HCT116 (cell line): ENCODE results near the gene DCD. TPM values are rescaled to one million over a fixed set of nuclear protein-coding genes. Genes with fewer than 3 reads are reported as not detected.

Experiments used
- ATAC-seq: fragments of 200-7000 bp; cut with Tn5 transposase; 2 replicates; pipeline ENCODE4 v1.9.1; 2020; ENCODE audit warnings: mild to moderate bottlenecking, moderate library complexity
- BruUV-seq: library from RNA; stranded (reverse); fragments of 400-500 nt; replicated peaks from 2 replicates; lab custom pipeline; 2021; lab: Mats Ljungman, UMichigan
- CTCF ChIA-PET: fragments of 300-600 bp; sonication (Branson Sonifier 250); formaldehyde crosslinking; loops from one replicate; lab custom pipeline; 2021; ENCODE audit warnings: antibody characterized with exemption; lab: Charles Lee
- POLR2A ChIA-PET: fragments of 300-600, 350-600 bp; sonication (Branson Sonifier 250); formaldehyde crosslinking; loops from one replicate; lab custom pipeline; 2021; ENCODE audit warnings: antibody characterized with exemption; lab: Charles Lee
- RAD21 ChIA-PET, 2 experiments: fragments of 300-600 bp; sonication (Branson Sonifier 250); formaldehyde crosslinking; loops; one replicate each; lab custom pipeline; 2023; ENCODE audit warnings: low total read pairs in 2 of 2; ENCODE audit not compliant: uncharacterized antibody in 2 of 2, unreplicated experiment in 2 of 2, low non-redundant PET in 1 of 2; lab: Charles Lee
- DNase-seq: peaks from one replicate; pipeline ENCODE4 v3.0.0-alpha.2; 2010; ENCODE audit warnings: low read depth, low spot score
- H2AFZ ChIP-seq: fragments of 200-600 bp; shearing (Covaris generic), sonication (generic); 2 replicates; pipeline ENCODE4 v1.6.1; 2017; ENCODE audit warnings: low read depth, mixed run types, mixed read lengths, antibody characterized with exemption, low read length; ENCODE audit not compliant: poor library complexity, severe bottlenecking
- H3K27ac ChIP-seq: 2 replicates; pipeline ENCODE4 v1.5.1; 2012; ENCODE audit warnings: low read depth, low read length
- H3K27me3 ChIP-seq: fragments of 200-600 bp; sonication (generic); 2 replicates; pipeline ENCODE4 v1.6.1; 2016; ENCODE audit warnings: mixed run types, low read length, mixed read lengths; ENCODE audit not compliant: insufficient read depth
- H3K36me3 ChIP-seq, 2 experiments: fragments of 200-500 bp in 1 of 2; fragments of 200-600 bp in 1 of 2; sonication (Bioruptor generic) in 1 of 2; sonication (generic) in 1 of 2; 2 replicates each; pipeline versions ENCODE4 v1.5.1 to v1.6.1; 2014 to 2016; ENCODE audit warnings: low read length in 2 of 2, inconsistent platforms in 1 of 2, mixed read lengths in 1 of 2, mixed run types in 1 of 2; ENCODE audit not compliant: insufficient read depth in 2 of 2, control insufficient read depth in 1 of 2
- H3K4me1 ChIP-seq, 2 experiments: fragments of 200-600 bp in 1 of 2; sonication (generic) in 1 of 2; 2 replicates each; pipeline versions ENCODE4 v1.5.1 to v1.6.1; 2012 to 2017; ENCODE audit warnings: low read length in 2 of 2, inconsistent platforms in 1 of 2, mild to moderate bottlenecking in 1 of 2, mixed read lengths in 1 of 2, mixed run types in 1 of 2, moderate library complexity in 1 of 2; ENCODE audit not compliant: insufficient read depth in 2 of 2, control insufficient read depth in 1 of 2
- H3K4me2 ChIP-seq: fragments of 200-600 bp; sonication (generic); 2 replicates; pipeline ENCODE4 v1.6.1; 2017; ENCODE audit warnings: mixed run types, low read length, mixed read lengths
- H3K4me3 ChIP-seq, 2 experiments: fragments of 200-600 bp in 1 of 2; sonication (generic) in 1 of 2; replicated peaks in 1 of 2; 2 replicates each; pipeline ENCODE4 v1.5.1; 2011 to 2016; ENCODE audit warnings: low read length in 2 of 2, control low read depth in 1 of 2, low read depth in 1 of 2, mild to moderate bottlenecking in 1 of 2, mixed read lengths in 1 of 2, mixed run types in 1 of 2
- H3K79me2 ChIP-seq: fragments of 200-600 bp; sonication (generic); 2 replicates; pipeline ENCODE4 v1.6.1; 2017; ENCODE audit warnings: mild to moderate bottlenecking, mixed run types, low read length, moderate library complexity, mixed read lengths; ENCODE audit not compliant: insufficient read depth
- H3K9ac ChIP-seq: fragments of 200-600 bp; sonication (generic); 2 replicates; pipeline ENCODE4 v1.6.1; 2016; ENCODE audit warnings: low read length, mixed read lengths
- H3K9me2 ChIP-seq: fragments of 200-600 bp; sonication (generic), shearing (Covaris generic); 2 replicates; pipeline ENCODE4 v1.6.1; 2017; ENCODE audit warnings: mixed run types, mild to moderate bottlenecking, moderate library complexity; ENCODE audit not compliant: insufficient read depth
- H3K9me3 ChIP-seq, 2 experiments: fragments of 200-500 bp in 1 of 2; fragments of 200-600 bp in 1 of 2; sonication (Bioruptor generic) in 1 of 2; sonication (generic) in 1 of 2; 2 replicates each; pipeline ENCODE4 v1.6.1; 2014 to 2017; ENCODE audit warnings: low read length in 2 of 2, mixed read lengths in 2 of 2, inconsistent platforms in 1 of 2, low read depth in 1 of 2, mild to moderate bottlenecking in 1 of 2, mixed run types in 1 of 2, moderate library complexity in 1 of 2; ENCODE audit not compliant: control insufficient read depth in 1 of 2, insufficient read depth in 1 of 2
- H4K20me1 ChIP-seq: fragments of 200-600 bp; sonication (generic), shearing (Covaris generic); 2 replicates; pipeline ENCODE4 v1.6.1; 2017; ENCODE audit warnings: mixed run types, mild to moderate bottlenecking, moderate library complexity; ENCODE audit not compliant: insufficient read depth
- CBX3 ChIP-seq: IDR thresholded peaks from 2 replicates; pipeline ENCODE4 v1.6.1; 2012; ENCODE audit warnings: low read depth
- CEBPB ChIP-seq: IDR thresholded peaks from 2 replicates; pipeline ENCODE4 v1.6.1; 2012; ENCODE audit warnings: low read depth
- EGR1 ChIP-seq: IDR thresholded peaks from 2 replicates; pipeline ENCODE4 v1.6.1; 2012; ENCODE audit warnings: low read depth
- EZH2 ChIP-seq: fragments of 200-600 bp; sonication (generic); IDR thresholded peaks from 2 replicates; pipeline ENCODE4 v1.6.1; 2017; ENCODE audit warnings: antibody characterized with exemption, mixed run types
- EZH2phosphoT487 ChIP-seq: fragments of 200-600 bp; IDR thresholded peaks from 2 replicates; pipeline ENCODE4 v1.6.1; 2018; ENCODE audit warnings: antibody characterized with exemption, borderline replicate concordance
- FOSL1 ChIP-seq: IDR thresholded peaks from 2 replicates; pipeline ENCODE4 v1.6.1; 2012; ENCODE audit warnings: low read depth
- JUND ChIP-seq: IDR thresholded peaks from 2 replicates; pipeline ENCODE4 v1.6.1; 2012
- POLR2AphosphoS5 ChIP-seq: IDR thresholded peaks from 2 replicates; pipeline ENCODE4 v1.6.1; 2011; ENCODE audit warnings: mild to moderate bottlenecking, low read depth, low read length, moderate library complexity
- RAD21 ChIP-seq: IDR thresholded peaks from 2 replicates; pipeline ENCODE4 v1.6.1; 2012; ENCODE audit warnings: low read depth, mild to moderate bottlenecking
- SP1 ChIP-seq: IDR thresholded peaks from 2 replicates; pipeline ENCODE4 v1.6.1; 2012; ENCODE audit warnings: low read depth
- SRF ChIP-seq: IDR thresholded peaks from 2 replicates; pipeline ENCODE4 v1.6.1; 2012; ENCODE audit warnings: low read depth
- ZFX ChIP-seq: fragments of 450-650 bp; IDR thresholded peaks from 2 replicates; pipeline ENCODE4 v1.6.1; 2017
- ZNF274 ChIP-seq: fragments of 200-500 bp; sonication (Bioruptor generic); IDR thresholded peaks from 2 replicates; pipeline ENCODE4 v1.6.1; 2014; ENCODE audit warnings: mild to moderate bottlenecking, low read depth, low read length, inconsistent platforms
- intact Hi-C: fragments of 100-400 bp; cut with micrococcal nuclease; formaldehyde crosslinking; loops from 2 replicates; pipeline ENCODE4 v1.10.0; 2022
- total RNA-seq: library from RNA; stranded (reverse); gene quantifications from one replicate; pipeline ENCODE4 v1.2.1, GENCODE V29; 2021; ENCODE audit not compliant: unreplicated experiment
- TF ChIP-seq, protein P1 (sequence below): IDR thresholded peaks from 2 replicates; pipeline ENCODE4 v1.6.1; 2012
- TF ChIP-seq, protein P2 (sequence below): IDR thresholded peaks from 2 replicates; pipeline ENCODE4 v1.6.1; 2011; ENCODE audit warnings: mild to moderate bottlenecking, low read length, moderate library complexity; ENCODE audit not compliant: insufficient replicate concordance; ENCODE audit errors: extremely low read depth
- TF ChIP-seq, protein P3 (sequence below): IDR thresholded peaks from 2 replicates; pipeline ENCODE4 v1.6.1; 2012

DCD gene
- total RNA-seq, 1 experiment from 2014 or later = not detected

DNA sequence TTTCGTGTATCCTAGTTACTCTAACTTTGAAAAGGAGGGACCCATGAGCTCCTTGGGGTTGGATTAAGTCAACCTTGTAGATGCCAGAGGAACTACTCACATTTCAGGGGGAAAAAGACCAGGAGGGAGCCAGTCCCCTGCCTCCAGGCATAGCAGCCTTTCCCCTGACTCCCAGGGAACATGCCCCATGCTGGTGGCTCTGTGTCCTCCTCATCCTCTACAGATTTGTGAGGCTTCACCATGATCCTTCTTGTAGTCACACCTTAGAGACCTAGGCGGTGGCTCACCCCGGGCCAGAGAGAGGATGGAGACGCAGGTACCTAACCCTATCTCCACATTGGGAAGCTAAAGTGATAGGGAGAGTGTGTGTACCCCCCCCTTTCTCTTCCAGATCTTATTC, 43.7 kb downstream of the DCD start:
- Histone ChIP-seq H3K9ac (no peak overlapping the region), H3K9me3 (no peaks in the 10 kb centered on the region), H3K4me1 (peaks cover 0 to 11% of the 10 kb centered on the region in 2 experiments; a peak in 3 of 4 replicates), H3K79me2 (no peaks in the 10 kb centered on the region), H3K27me3 (peaks cover 13% of the 10 kb centered on the region; the same call in 1 of the 2 replicates), H3K9me2 (no peaks in the 10 kb centered on the region), H3K36me3 (no peaks in the 10 kb centered on the region), H3K4me3 (no peak overlapping the region), H3K27ac (no peak overlapping the region), H2AFZ (no peak overlapping the region), H3K4me2 (no peak overlapping the region), H4K20me1 (no peaks in the 10 kb centered on the region)
- intact Hi-C loops = loop anchor here (5.0 kb wide), 1 partner anchor 333 kb away; no protein-coding TSS in a partner anchor
- TF ChIP-seq ZFX (no peak), FOSL1 (no peak), CEBPB (no peak), ZNF274 (no peak), SRF (no peak), EZH2phosphoT487 (no peak), CBX3 (no peak), EZH2 (no peak), EGR1 (no peak), SP1 (no peak), RAD21 (no peak), POLR2AphosphoS5 (no peak), JUND (no peak)
- TF ChIP-seq, protein P1, sequence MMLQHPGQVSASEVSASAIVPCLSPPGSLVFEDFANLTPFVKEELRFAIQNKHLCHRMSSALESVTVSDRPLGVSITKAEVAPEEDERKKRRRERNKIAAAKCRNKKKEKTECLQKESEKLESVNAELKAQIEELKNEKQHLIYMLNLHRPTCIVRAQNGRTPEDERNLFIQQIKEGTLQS = no peak
- TF ChIP-seq, protein P2, sequence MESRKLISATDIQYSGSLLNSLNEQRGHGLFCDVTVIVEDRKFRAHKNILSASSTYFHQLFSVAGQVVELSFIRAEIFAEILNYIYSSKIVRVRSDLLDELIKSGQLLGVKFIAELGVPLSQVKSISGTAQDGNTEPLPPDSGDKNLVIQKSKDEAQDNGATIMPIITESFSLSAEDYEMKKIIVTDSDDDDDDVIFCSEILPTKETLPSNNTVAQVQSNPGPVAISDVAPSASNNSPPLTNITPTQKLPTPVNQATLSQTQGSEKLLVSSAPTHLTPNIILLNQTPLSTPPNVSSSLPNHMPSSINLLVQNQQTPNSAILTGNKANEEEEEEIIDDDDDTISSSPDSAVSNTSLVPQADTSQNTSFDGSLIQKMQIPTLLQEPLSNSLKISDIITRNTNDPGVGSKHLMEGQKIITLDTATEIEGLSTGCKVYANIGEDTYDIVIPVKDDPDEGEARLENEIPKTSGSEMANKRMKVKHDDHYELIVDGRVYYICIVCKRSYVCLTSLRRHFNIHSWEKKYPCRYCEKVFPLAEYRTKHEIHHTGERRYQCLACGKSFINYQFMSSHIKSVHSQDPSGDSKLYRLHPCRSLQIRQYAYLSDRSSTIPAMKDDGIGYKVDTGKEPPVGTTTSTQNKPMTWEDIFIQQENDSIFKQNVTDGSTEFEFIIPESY = no peak
- TF ChIP-seq, protein P3, sequence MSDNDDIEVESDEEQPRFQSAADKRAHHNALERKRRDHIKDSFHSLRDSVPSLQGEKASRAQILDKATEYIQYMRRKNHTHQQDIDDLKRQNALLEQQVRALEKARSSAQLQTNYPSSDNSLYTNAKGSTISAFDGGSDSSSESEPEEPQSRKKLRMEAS = no peak
- no peak for DNase-seq
- CTCF ChIA-PET = interaction anchor here (1.1 to 1.8 kb wide), 3 partner anchors 8 to 77 kb away, joined by 4 to 7 read pairs (median 6); no protein-coding TSS in a partner anchor
- no TSS peak for BruUV-seq
- POLR2A ChIA-PET = no interaction called here
- RAD21 ChIA-PET = no interaction called here
- ATAC-seq = no peak
